ENCODE data around the gene DDX24.

The DDX24 gene

GRCh38 chr14:94080621-94081385, at the start of gene DDX24, which contains the start of gene IFI27L1:
DDX24 (minus strand) TSS chr14:94081202; CDS start chr14:94079742, 1,460 bp downstream.
IFI27L1 (plus strand) TSS chr14:94081310; CDS start chr14:94096938, 15,628 bp downstream.
- Histone ChIP-seq H3K27me3 (ENCODE audit: control insufficient read depth, insufficient read depth, low read length) (no peaks in the 10 kb centered on the region), H3K9ac (ENCODE audit: low read depth, low read length) (peak within 1 kb of the TSS; percentile 86), H3K9me3 (ENCODE audit: control insufficient read depth, insufficient read depth, low read length) (no peaks in the 10 kb centered on the region), H3K4me3 (ENCODE audit: low read depth, low read length) (peak within 1 kb of the TSS; percentile 61), H3K4me1 (ENCODE audit: control insufficient read depth, insufficient read depth, low read length) (peaks cover 10% of the 10 kb centered on the region), H3K36me3 (ENCODE audit: control insufficient read depth, insufficient read depth, low read length) (peaks cover 12% of the 10 kb centered on the region)

- Histone ChIP-seq H3K4me3 (ENCODE audit: low read depth, low read length) (peak overlapping the region; percentile 62), H3K9me3 (ENCODE audit: control insufficient read depth, insufficient read depth, low read length) (no peaks in the 10 kb centered on the region), H3K36me3 (ENCODE audit: control insufficient read depth, insufficient read depth, low read length) (no peaks in the 10 kb centered on the region), H3K9ac (ENCODE audit: low read depth, low read length) (no peak overlapping the region), H3K27me3 (ENCODE audit: control insufficient read depth, insufficient read depth, low read length) (peaks cover 3% of the 10 kb centered on the region), H3K4me1 (ENCODE audit: control insufficient read depth, insufficient read depth, low read length) (no peaks in the 10 kb centered on the region)
These were observed 48.9 kb upstream of the DDX24 start for GRCh38 chr14:94129758-94130414.

GRCh38 chr14:94129111-94129757, 48.2 kb upstream of the DDX24 start, which contains the start of gene IFI27L2:
IFI27L2 (minus strand) TSS chr14:94129604; CDS start chr14:94129564, 40 bp downstream.
- Histone ChIP-seq H3K9ac (ENCODE audit: low read depth, low read length) (peak within 1 kb of the TSS; percentile 26), H3K27me3 (ENCODE audit: control insufficient read depth, insufficient read depth, low read length) (peaks cover 3% of the 10 kb centered on the region), H3K9me3 (ENCODE audit: control insufficient read depth, insufficient read depth, low read length) (no peaks in the 10 kb centered on the region), H3K4me3 (ENCODE audit: low read depth, low read length) (peak within 1 kb of the TSS; percentile 67), H3K4me1 (ENCODE audit: control insufficient read depth, insufficient read depth, low read length) (no peaks in the 10 kb centered on the region), H3K36me3 (ENCODE audit: control insufficient read depth, insufficient read depth, low read length) (no peaks in the 10 kb centered on the region)

- H3K9me3 ChIP-seq (ENCODE audit: control insufficient read depth, insufficient read depth, low read length) = no peaks in the 10 kb centered on the region
- H3K4me1 ChIP-seq (ENCODE audit: control insufficient read depth, insufficient read depth, low read length) = no peaks in the 10 kb centered on the region
- H3K27me3 ChIP-seq (ENCODE audit: control insufficient read depth, insufficient read depth, low read length) = peaks cover 3% of the 10 kb centered on the region
- H3K4me3 ChIP-seq (ENCODE audit: low read depth, low read length) = peak overlapping the region; percentile 67
- no peak overlapping the region for H3K9ac ChIP-seq (ENCODE audit: low read depth, low read length)
- no peaks in the 10 kb centered on the region for H3K36me3 ChIP-seq (ENCODE audit: control insufficient read depth, insufficient read depth, low read length)
These were observed 47.3 kb upstream of the DDX24 start for GRCh38 chr14:94128216-94128839.

DNA sequence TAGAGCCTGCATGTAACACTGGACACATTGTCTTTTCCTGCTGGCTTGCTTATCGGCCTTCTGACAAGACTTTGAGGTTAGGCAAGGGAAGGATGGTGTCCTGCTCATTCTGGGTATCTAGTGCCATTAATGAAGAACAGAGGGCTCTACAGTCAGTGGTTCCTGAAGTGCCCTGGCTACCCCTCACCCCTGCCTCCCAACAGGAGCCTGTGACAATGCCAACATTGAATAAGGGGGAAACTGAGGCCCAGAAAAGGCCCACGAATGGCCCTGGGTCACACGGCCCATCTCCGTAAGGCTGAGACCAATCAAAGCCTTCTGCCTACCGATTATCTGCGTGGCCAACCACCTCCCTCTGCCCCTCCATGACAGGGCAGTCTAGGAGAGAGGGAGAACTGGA, 46.3 kb upstream of the DDX24 start:
- Histone ChIP-seq H3K9me3 (ENCODE audit: control insufficient read depth, insufficient read depth, low read length) (no peaks in the 10 kb centered on the region), H3K4me3 (ENCODE audit: low read depth, low read length) (no peak overlapping the region), H3K36me3 (ENCODE audit: control insufficient read depth, insufficient read depth, low read length) (no peaks in the 10 kb centered on the region), H3K27me3 (ENCODE audit: control insufficient read depth, insufficient read depth, low read length) (peaks cover 3% of the 10 kb centered on the region), H3K9ac (ENCODE audit: low read depth, low read length) (no peak overlapping the region), H3K4me1 (ENCODE audit: control insufficient read depth, insufficient read depth, low read length) (no peaks in the 10 kb centered on the region)

GRCh38 chr14:94126800-94127199, 45.8 kb upstream of the DDX24 start:
- H3K4me3 ChIP-seq (ENCODE audit: low read depth, low read length) = no peak overlapping the region
- H3K36me3 ChIP-seq (ENCODE audit: control insufficient read depth, insufficient read depth, low read length) = no peaks in the 10 kb centered on the region
- H3K9ac ChIP-seq (ENCODE audit: low read depth, low read length) = no peak overlapping the region
- no peaks in the 10 kb centered on the region for H3K4me1 ChIP-seq (ENCODE audit: control insufficient read depth, insufficient read depth, low read length)
- H3K27me3 ChIP-seq (ENCODE audit: control insufficient read depth, insufficient read depth, low read length) = peaks cover 3% of the 10 kb centered on the region
- no peaks in the 10 kb centered on the region for H3K9me3 ChIP-seq (ENCODE audit: control insufficient read depth, insufficient read depth, low read length)

DNA sequence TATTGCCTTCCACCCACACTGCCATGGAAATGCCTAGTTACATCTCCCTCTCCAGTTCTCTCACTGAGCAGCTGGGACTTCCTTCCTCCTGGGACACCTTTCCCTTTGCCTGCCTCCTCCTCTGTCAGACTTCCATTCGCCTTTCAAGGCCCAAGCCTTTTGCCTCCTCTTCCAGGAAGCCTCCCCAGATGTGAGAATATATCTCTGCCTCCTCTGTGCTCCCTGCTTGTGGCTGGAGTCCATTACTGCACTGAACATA, 45.3 kb upstream of the DDX24 start:
- H3K27me3 ChIP-seq (ENCODE audit: control insufficient read depth, insufficient read depth, low read length) = peaks cover 3% of the 10 kb centered on the region
- H3K9me3 ChIP-seq (ENCODE audit: control insufficient read depth, insufficient read depth, low read length) = no peaks in the 10 kb centered on the region
- H3K36me3 ChIP-seq (ENCODE audit: control insufficient read depth, insufficient read depth, low read length) = no peaks in the 10 kb centered on the region
- H3K9ac ChIP-seq (ENCODE audit: low read depth, low read length) = no peak overlapping the region
- H3K4me1 ChIP-seq (ENCODE audit: control insufficient read depth, insufficient read depth, low read length) = no peaks in the 10 kb centered on the region
- no peak overlapping the region for H3K4me3 ChIP-seq (ENCODE audit: low read depth, low read length)

- no peaks in the 10 kb centered on the region for H3K36me3 ChIP-seq (ENCODE audit: control insufficient read depth, insufficient read depth, low read length)
- no peak overlapping the region for H3K9ac ChIP-seq (ENCODE audit: low read depth, low read length)
- H3K27me3 ChIP-seq (ENCODE audit: control insufficient read depth, insufficient read depth, low read length) = peaks cover 3% of the 10 kb centered on the region
- H3K4me1 ChIP-seq (ENCODE audit: control insufficient read depth, insufficient read depth, low read length) = no peaks in the 10 kb centered on the region
- no peaks in the 10 kb centered on the region for H3K9me3 ChIP-seq (ENCODE audit: control insufficient read depth, insufficient read depth, low read length)
- H3K4me3 ChIP-seq (ENCODE audit: low read depth, low read length) = no peak overlapping the region
These were observed 44.8 kb upstream of the DDX24 start for GRCh38 chr14:94125659-94126418.

GRCh38 chr14:94124582-94125377, 43.8 kb upstream of the DDX24 start:
- Histone ChIP-seq H3K9ac (ENCODE audit: low read depth, low read length) (no peak overlapping the region), H3K27me3 (ENCODE audit: control insufficient read depth, insufficient read depth, low read length) (peaks cover 3% of the 10 kb centered on the region), H3K4me3 (ENCODE audit: low read depth, low read length) (no peak overlapping the region), H3K36me3 (ENCODE audit: control insufficient read depth, insufficient read depth, low read length) (no peaks in the 10 kb centered on the region), H3K9me3 (ENCODE audit: control insufficient read depth, insufficient read depth, low read length) (no peaks in the 10 kb centered on the region), H3K4me1 (ENCODE audit: control insufficient read depth, insufficient read depth, low read length) (no peaks in the 10 kb centered on the region)

- H3K9me3 ChIP-seq (ENCODE audit: control insufficient read depth, insufficient read depth, low read length) = no peaks in the 10 kb centered on the region
- peaks cover 3% of the 10 kb centered on the region for H3K27me3 ChIP-seq (ENCODE audit: control insufficient read depth, insufficient read depth, low read length)
- H3K9ac ChIP-seq (ENCODE audit: low read depth, low read length) = no peak overlapping the region
- H3K4me1 ChIP-seq (ENCODE audit: control insufficient read depth, insufficient read depth, low read length) = no peaks in the 10 kb centered on the region
- no peaks in the 10 kb centered on the region for H3K36me3 ChIP-seq (ENCODE audit: control insufficient read depth, insufficient read depth, low read length)
- no peak overlapping the region for H3K4me3 ChIP-seq (ENCODE audit: low read depth, low read length)
These were observed 42.9 kb upstream of the DDX24 start for GRCh38 chr14:94123868-94124267.
